Neuronal stem cell (in vitro differentiated cells): ENCODE data around the gene TXNDC5.

Experiments used
- DNase-seq: peaks from one replicate; pipeline ENCODE4 v3.0.0-alpha.2; 2013; ENCODE audit warnings: low spot score
- H2AFZ ChIP-seq: one replicate; pipeline ENCODE4 v1.6.1; 2013; ENCODE audit warnings: mild to moderate bottlenecking, low read length, inconsistent platforms
- H2AK5ac ChIP-seq: 2 replicates; pipeline ENCODE4 v1.6.1; 2013; ENCODE audit warnings: low read depth, mild to moderate bottlenecking, inconsistent platforms, low read length, moderate library complexity, mixed read lengths
- H2BK120ac ChIP-seq: 2 replicates; pipeline ENCODE4 v1.6.1; 2013; ENCODE audit warnings: low read depth, mild to moderate bottlenecking, inconsistent platforms, low read length, moderate library complexity, mixed read lengths
- H2BK12ac ChIP-seq: one replicate; pipeline ENCODE4 v1.6.1; 2013; ENCODE audit warnings: low read length, inconsistent platforms
- H2BK15ac ChIP-seq: 2 replicates; pipeline ENCODE4 v1.6.1; 2013; ENCODE audit warnings: mild to moderate bottlenecking, low read length, inconsistent platforms, mixed read lengths
- H2BK5ac ChIP-seq: one replicate; pipeline ENCODE4 v1.6.1; 2013; ENCODE audit warnings: inconsistent platforms, mild to moderate bottlenecking, low read length, moderate library complexity
- H3K14ac ChIP-seq: one replicate; pipeline ENCODE4 v1.6.1; 2013; ENCODE audit warnings: low read length, inconsistent platforms
- H3K18ac ChIP-seq: 2 replicates; pipeline ENCODE4 v1.6.1; 2013; ENCODE audit warnings: low read length, inconsistent platforms
- H3K23ac ChIP-seq: 2 replicates; pipeline ENCODE4 v1.6.1; 2013; ENCODE audit warnings: low read depth, mild to moderate bottlenecking, mixed read lengths, low read length, inconsistent platforms; ENCODE audit not compliant: poor library complexity
- H3K27ac ChIP-seq: replicated peaks from 3 replicates; pipeline ENCODE4 v1.5.1; 2013; ENCODE audit warnings: low read length, inconsistent platforms
- H3K27me3 ChIP-seq, 3 experiments: 2 replicates each; pipeline ENCODE4 v1.6.1; 2013; ENCODE audit warnings: low read length in 3 of 3, mild to moderate bottlenecking in 2 of 3, inconsistent platforms in 1 of 3, low read depth in 1 of 3, mixed read lengths in 1 of 3, moderate library complexity in 1 of 3; ENCODE audit not compliant: control insufficient read depth in 3 of 3, insufficient read depth in 3 of 3
- H3K36me3 ChIP-seq, 2 donors: replicated peaks in 1 of 2; 2 replicates each; pipeline ENCODE4 v1.6.1; 2013; ENCODE audit warnings: low read length in 2 of 2; ENCODE audit not compliant: control insufficient read depth in 2 of 2, insufficient read depth in 2 of 2
- H3K4ac ChIP-seq: 2 replicates; pipeline ENCODE4 v1.6.1; 2013; ENCODE audit warnings: inconsistent platforms, mild to moderate bottlenecking, low read length, moderate library complexity
- H3K4me1 ChIP-seq, 2 donors: 1 replicate in 1 of 2; 2 replicates in 1 of 2; pipeline ENCODE4 v1.6.1; 2013; ENCODE audit warnings: low read length in 2 of 2, low read depth in 1 of 2; ENCODE audit not compliant: control insufficient read depth in 2 of 2, insufficient read depth in 1 of 2
- H3K4me2 ChIP-seq: one replicate; pipeline ENCODE4 v1.6.1; 2013; ENCODE audit warnings: mild to moderate bottlenecking, low read length, inconsistent platforms; ENCODE audit not compliant: insufficient read depth, poor library complexity, severe bottlenecking
- H3K4me3 ChIP-seq, 2 donors: 2 replicates each; pipeline ENCODE4 v1.5.1; 2013; ENCODE audit warnings: low read length in 2 of 2, mild to moderate bottlenecking in 2 of 2, inconsistent platforms in 1 of 2, moderate library complexity in 1 of 2
- H3K79me1 ChIP-seq: one replicate; pipeline ENCODE4 v1.6.1; 2013; ENCODE audit warnings: low read depth, mild to moderate bottlenecking, inconsistent platforms, low read length, moderate library complexity
- H3K9ac ChIP-seq: one replicate; pipeline ENCODE4 v1.6.1; 2013; ENCODE audit warnings: mild to moderate bottlenecking, low read depth, low read length, inconsistent platforms; ENCODE audit not compliant: poor library complexity
- H3K9me3 ChIP-seq, 2 donors: replicated peaks in 1 of 2; 2 replicates each; pipeline versions ENCODE3 to v1.6.1; 2013; ENCODE audit warnings: low read length in 2 of 2, mild to moderate bottlenecking in 2 of 2, inconsistent platforms in 1 of 2, low read depth in 1 of 2, mixed read lengths in 1 of 2, moderate library complexity in 1 of 2; ENCODE audit not compliant: control insufficient read depth in 2 of 2, insufficient read depth in 1 of 2
- H4K8ac ChIP-seq: one replicate; pipeline ENCODE4 v1.6.1; 2013; ENCODE audit warnings: low read depth, mild to moderate bottlenecking, inconsistent platforms, low read length, moderate library complexity
- H4K91ac ChIP-seq: one replicate; pipeline ENCODE4 v1.6.1; 2013; ENCODE audit warnings: low read length, low read depth, mild to moderate bottlenecking, inconsistent platforms; ENCODE audit not compliant: poor library complexity
- WGBS, 2 donors: extraction: QIAGEN DNeasy Blood & Tissue Kit; methylation state at CpG; one replicate each; pipeline ENCODE4 v1.1.7; 2013; ENCODE audit warnings: missing lambda C conversion rate in 2 of 2, mixed read lengths in 1 of 2; ENCODE audit not compliant: insufficient read length in 2 of 2, insufficient replicate concordance in 1 of 2; ENCODE audit errors: extremely low coverage in 2 of 2; 5-methylcytosine and 5-hydroxymethylcytosine counted together

TXNDC5 gene

GRCh38 chr6:7916959-7917358 is 6.4 kb upstream of the TXNDC5 start:
- Histone ChIP-seq H3K9me3 (no peaks in the 10 kb centered on the region), H2BK15ac (no peak overlapping the region), H3K27ac (no peak overlapping the region), H3K23ac (no peak overlapping the region), H3K4me3 (no peak overlapping the region), H4K91ac (no peak overlapping the region), H3K18ac (no peak overlapping the region), H2BK5ac (no peak overlapping the region), H3K4me2 (no peak overlapping the region), H2BK12ac (no peak overlapping the region), H3K36me3 (no peaks in the 10 kb centered on the region), H2AFZ (no peak overlapping the region), H3K9ac (no peak overlapping the region), H3K14ac (no peak overlapping the region), H2BK120ac (no peak overlapping the region), H2AK5ac (no peak overlapping the region), H3K79me1 (no peaks in the 10 kb centered on the region), H3K27me3 (peaks cover 0 to 75% (median 8%) of the 10 kb centered on the region in 3 experiments), H3K4ac (no peak overlapping the region), H3K4me1 (peaks cover 0 to 6% of the 10 kb centered on the region in 2 donors), H4K8ac (no peak overlapping the region)
- WGBS, 2 donors = no CpG with 5 or more reads among the region's 1 CpG
- no peak for DNase-seq

GRCh38 chr6:7914991-7915789 is 4.6 kb upstream of the TXNDC5 start:
- WGBS, 2 donors = no CpG with 5 or more reads among the region's 11 CpGs
- Histone ChIP-seq H3K4me1 (peaks cover 0 to 9% of the 10 kb centered on the region in 2 donors), H2BK12ac (no peak overlapping the region), H3K9ac (no peak overlapping the region), H3K9me3 (no peaks in the 10 kb centered on the region), H3K18ac (no peak overlapping the region), H2BK15ac (no peak overlapping the region), H3K4ac (no peak overlapping the region), H2BK5ac (no peak overlapping the region), H3K79me1 (no peaks in the 10 kb centered on the region), H2AFZ (no peak overlapping the region), H3K36me3 (no peaks in the 10 kb centered on the region), H3K23ac (no peak overlapping the region), H3K4me3 (no peak overlapping the region), H3K14ac (no peak overlapping the region), H2BK120ac (no peak overlapping the region), H3K27me3 (peaks cover 0 to 82% (median 8%) of the 10 kb centered on the region in 3 experiments), H3K4me2 (no peak overlapping the region), H2AK5ac (no peak overlapping the region), H3K27ac (no peak overlapping the region), H4K91ac (no peak overlapping the region), H4K8ac (no peak overlapping the region)
- DNase-seq = no peak

- WGBS, 2 donors = no CpG with 5 or more reads among the region's 5 CpGs
- H4K91ac ChIP-seq = no peak overlapping the region
- no peak overlapping the region for H3K23ac ChIP-seq
- no peaks in the 10 kb centered on the region for H3K9me3 ChIP-seq
- H3K27ac ChIP-seq = no peak overlapping the region
- H3K18ac ChIP-seq = no peak overlapping the region
- no peak overlapping the region for H3K14ac ChIP-seq
- H3K79me1 ChIP-seq = no peaks in the 10 kb centered on the region
- no peak for DNase-seq
- H3K9ac ChIP-seq = no peak overlapping the region
- H2BK120ac ChIP-seq = no peak overlapping the region
- H2BK5ac ChIP-seq = no peak overlapping the region
- H3K4me2 ChIP-seq = no peak overlapping the region
- no peak overlapping the region for H3K4me3 ChIP-seq
- H3K4me1 ChIP-seq = peaks cover 1 to 9% of the 10 kb centered on the region in 2 donors
- H4K8ac ChIP-seq = no peak overlapping the region
- no peaks in the 10 kb centered on the region for H3K36me3 ChIP-seq
- peaks cover 0 to 74% (median 8%) of the 10 kb centered on the region in 3 experiments for H3K27me3 ChIP-seq
- H2AK5ac ChIP-seq = no peak overlapping the region
- H2BK15ac ChIP-seq = no peak overlapping the region
- H3K4ac ChIP-seq = no peak overlapping the region
- no peak overlapping the region for H2BK12ac ChIP-seq
- H2AFZ ChIP-seq = no peak overlapping the region
Measured at GRCh38 chr6:7914311-7914710, 3.7 kb upstream of the TXNDC5 start.

GRCh38 chr6:7912736-7913517 is 2.3 kb upstream of the TXNDC5 start:
- Histone ChIP-seq H3K27me3 (peaks cover 0 to 62% (median 8%) of the 10 kb centered on the region in 3 experiments), H3K23ac (no peak overlapping the region), H3K18ac (no peak overlapping the region), H3K4ac (no peak overlapping the region), H2AK5ac (no peak overlapping the region), H2BK5ac (no peak overlapping the region), H3K27ac (no peak overlapping the region), H4K8ac (no peak overlapping the region), H2BK15ac (no peak overlapping the region), H4K91ac (no peak overlapping the region), H2AFZ (no peak overlapping the region), H3K4me2 (no peak overlapping the region), H3K9ac (no peak overlapping the region), H3K79me1 (no peaks in the 10 kb centered on the region), H3K36me3 (no peaks in the 10 kb centered on the region), H3K4me3 (no peak overlapping the region), H3K9me3 (no peaks in the 10 kb centered on the region), H2BK12ac (no peak overlapping the region), H2BK120ac (no peak overlapping the region), H3K4me1 (peaks cover 4 to 12% of the 10 kb centered on the region in 2 donors), H3K14ac (no peak overlapping the region)
- no CpG with 5 or more reads among the region's 8 CpGs for WGBS, 2 donors
- DNase-seq = no peak
